ENCODE measurements around the gene MCTP1. TPM values are rescaled to one million over a fixed set of nuclear protein-coding genes. Genes with fewer than 3 reads are reported as not detected.

The MCTP1 gene
- total RNA-seq, 1 donor from 2014 or later: 12.8 TPM

- Histone ChIP-seq H3K9me3 (no peaks in the 10 kb centered on the region), H3K27ac (no peak overlapping the region), H3K36me3 (no peaks in the 10 kb centered on the region), H3K4me1 (no peaks in the 10 kb centered on the region), H3K27me3 (no peaks in the 10 kb centered on the region), H3K4me3 (no peak overlapping the region)
- intact Hi-C loops (cut with DNase I): no loop called here
- no peak for DNase-seq (ENCODE audit: extremely low spot score in 2 of 2)
- no peak for TF ChIP-seq POLR2A (IDR thresholded peaks at IDR 0.05)
- TF ChIP-seq CTCF (IDR thresholded peaks at IDR 0.05): no peak
- no peak for TF ChIP-seq POLR2AphosphoS5 (IDR thresholded peaks at IDR 0.05; ENCODE audit: insufficient read depth in 1 of 2, low read depth in 1 of 2)
Measured at GRCh38 chr5:94709277-94709676, 575.6 kb downstream of the MCTP1 start.

- TF ChIP-seq POLR2A (IDR thresholded peaks at IDR 0.05) (no peak), CTCF (IDR thresholded peaks at IDR 0.05) (no peak), POLR2AphosphoS5 (IDR thresholded peaks at IDR 0.05; ENCODE audit: insufficient read depth in 1 of 2, low read depth in 1 of 2) (no peak)
- DNase-seq (ENCODE audit: extremely low spot score in 2 of 2): no peak
- H3K9me3 ChIP-seq: no peaks in the 10 kb centered on the region
- H3K4me1 ChIP-seq: no peaks in the 10 kb centered on the region
- no peaks in the 10 kb centered on the region for H3K36me3 ChIP-seq
- H3K27ac ChIP-seq: no peak overlapping the region
- intact Hi-C loops (cut with DNase I): no loop called here
- H3K27me3 ChIP-seq: no peaks in the 10 kb centered on the region
- no peak overlapping the region for H3K4me3 ChIP-seq
Measured at GRCh38 chr5:94707359-94707758, 577.5 kb downstream of the MCTP1 start.

GRCh38 chr5:94705427-94705826 lies 579.5 kb downstream of the MCTP1 start:
- Histone ChIP-seq H3K27me3 (no peaks in the 10 kb centered on the region), H3K9me3 (no peaks in the 10 kb centered on the region), H3K36me3 (no peaks in the 10 kb centered on the region), H3K4me3 (no peak overlapping the region), H3K4me1 (no peaks in the 10 kb centered on the region), H3K27ac (no peak overlapping the region)
- DNase-seq (ENCODE audit: extremely low spot score in 2 of 2): no peak
- TF ChIP-seq POLR2A (IDR thresholded peaks at IDR 0.05) (no peak), CTCF (IDR thresholded peaks at IDR 0.05) (no peak), POLR2AphosphoS5 (IDR thresholded peaks at IDR 0.05; ENCODE audit: insufficient read depth in 1 of 2, low read depth in 1 of 2) (no peak)
- intact Hi-C loops (cut with DNase I): no loop called here

- DNase-seq (ENCODE audit: extremely low spot score in 2 of 2): no peak
- Histone ChIP-seq H3K4me3 (no peak overlapping the region), H3K9me3 (no peaks in the 10 kb centered on the region), H3K36me3 (no peaks in the 10 kb centered on the region), H3K4me1 (no peaks in the 10 kb centered on the region), H3K27ac (no peak overlapping the region), H3K27me3 (no peaks in the 10 kb centered on the region)
- TF ChIP-seq CTCF (IDR thresholded peaks at IDR 0.05): no peak
- no peak for TF ChIP-seq POLR2AphosphoS5 (IDR thresholded peaks at IDR 0.05; ENCODE audit: insufficient read depth in 1 of 2, low read depth in 1 of 2)
- TF ChIP-seq POLR2A (IDR thresholded peaks at IDR 0.05): no peak
- intact Hi-C loops (cut with DNase I): no loop called here
Measured at GRCh38 chr5:94702729-94703128, 582.2 kb downstream of the MCTP1 start.

GRCh38 chr5:94700592-94700991 lies 584.3 kb downstream of the MCTP1 start:
- no peak for DNase-seq (ENCODE audit: extremely low spot score in 2 of 2)
- Histone ChIP-seq H3K4me1 (no peaks in the 10 kb centered on the region), H3K4me3 (no peak overlapping the region), H3K9me3 (no peaks in the 10 kb centered on the region), H3K27me3 (no peaks in the 10 kb centered on the region), H3K36me3 (no peaks in the 10 kb centered on the region), H3K27ac (no peak overlapping the region)
- no peak for TF ChIP-seq POLR2AphosphoS5 (IDR thresholded peaks at IDR 0.05; ENCODE audit: insufficient read depth in 1 of 2, low read depth in 1 of 2)
- no peak for TF ChIP-seq CTCF (IDR thresholded peaks at IDR 0.05)
- no peak for TF ChIP-seq POLR2A (IDR thresholded peaks at IDR 0.05)
- intact Hi-C loops (cut with DNase I): no loop called here

Data from vagina (tissue), 2 donors.